Activated CD4-positive, alpha-beta T cell treated with anti-CD3 and anti-CD28 coated beads, Interleukin-2, amount 10 ng/mL, durations not matched to agents 24 days and 14 days (primary cell): ENCODE data around the gene PPIL1. TPM values are rescaled to one million over a fixed set of nuclear protein-coding genes. Genes with fewer than 3 reads are reported as not detected.

ENCODE experiments used
- DNase-seq: peaks from one replicate; pipeline ENCODE4 v3.0.0; 2022
- H3K27ac Mint-ChIP-seq: one replicate; pipeline ENCODE4 v1.8.0; 2022; ENCODE audit warnings: mild to moderate bottlenecking, mixed read lengths
- H3K27me3 Mint-ChIP-seq: one replicate; pipeline ENCODE4 v1.8.0; 2022; ENCODE audit warnings: mixed read lengths
- H3K36me3 Mint-ChIP-seq: one replicate; pipeline ENCODE4 v1.8.0; 2022; ENCODE audit warnings: low read depth, mild to moderate bottlenecking, mixed read lengths
- H3K4me1 Mint-ChIP-seq: one replicate; pipeline ENCODE4 v1.8.0; 2021; ENCODE audit warnings: mixed read lengths
- H3K4me3 Mint-ChIP-seq: one replicate; pipeline ENCODE4 v1.8.0; 2022; ENCODE audit warnings: mild to moderate bottlenecking, moderate library complexity, mixed read lengths
- H3K9me3 Mint-ChIP-seq: one replicate; pipeline ENCODE4 v1.8.0; 2021; ENCODE audit warnings: mixed read lengths
- intact Hi-C: fragments of 100-400 bp; cut with micrococcal nuclease; formaldehyde crosslinking; loops from one replicate; pipeline ENCODE4 v1.15.1; 2023
- total RNA-seq: library from RNA; stranded (reverse); gene quantifications from 2 replicates; pipeline ENCODE4 v1.2.3, GENCODE V29; 2022

The PPIL1 gene
- total RNA-seq, 1 donor from 2014 or later, result 65.1 TPM

DNA sequence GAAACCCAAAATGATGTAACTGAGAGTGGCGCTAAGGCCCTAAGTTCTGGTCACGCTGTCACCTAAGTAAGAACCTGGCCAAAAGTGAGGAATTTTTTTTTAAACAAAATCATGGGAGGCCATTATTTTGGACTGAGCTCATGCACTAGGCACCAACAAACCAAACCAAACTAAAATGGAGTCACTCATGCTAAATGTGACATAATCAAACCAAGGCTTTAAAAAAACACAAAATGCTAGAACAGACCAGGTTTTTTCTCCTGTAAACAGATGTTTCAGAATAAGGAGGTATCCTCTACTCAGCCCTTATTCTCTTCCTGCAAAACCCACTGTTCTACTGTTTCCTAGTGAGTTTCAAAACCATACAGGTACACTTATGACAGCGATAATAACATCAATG, 10.0 kb upstream of the PPIL1 start:
- H3K27ac Mint-ChIP-seq, result no peak overlapping the region
- H3K27me3 Mint-ChIP-seq, result no peaks in the 10 kb centered on the region
- H3K36me3 Mint-ChIP-seq, result peaks cover 8% of the 10 kb centered on the region
- DNase-seq, result no peak
- peaks cover 26% of the 10 kb centered on the region for H3K4me1 Mint-ChIP-seq
- H3K4me3 Mint-ChIP-seq, result no peak overlapping the region
- no peaks in the 10 kb centered on the region for H3K9me3 Mint-ChIP-seq
- intact Hi-C loops, result loop anchor here (1.0 to 5.0 kb wide), 6 partner anchors 9 to 323 kb away; partner anchors contain the start of gene MTCH1

DNA sequence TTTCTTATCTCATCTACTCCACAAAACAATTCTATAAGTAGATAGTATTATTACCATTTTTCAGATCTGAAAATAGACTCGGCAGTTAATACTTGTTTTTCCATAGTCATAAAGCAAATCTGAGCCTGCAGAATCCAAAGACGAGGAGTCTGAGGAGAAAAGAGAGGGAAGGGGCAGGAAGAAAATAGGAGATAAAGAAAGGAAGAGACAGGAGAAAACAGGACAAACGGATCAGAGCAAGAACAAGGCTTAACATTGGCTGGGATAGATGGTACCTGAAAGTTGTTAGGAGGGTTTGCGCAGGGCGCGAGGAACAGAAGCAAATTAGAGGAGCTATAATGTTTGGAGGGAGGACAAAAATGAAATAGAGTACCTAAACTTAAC, 639 bp upstream of the PPIL1 start:
- DNase-seq, result no peak
- Mint-ChIP-seq H3K4me3 (peak overlapping the region; percentile 99), H3K36me3 (peaks cover 27% of the 10 kb centered on the region), H3K4me1 (peaks cover 34% of the 10 kb centered on the region), H3K9me3 (no peaks in the 10 kb centered on the region), H3K27me3 (peaks cover 3% of the 10 kb centered on the region), H3K27ac (peak overlapping the region; percentile 98)
- intact Hi-C loops, result loop anchor here (1.0 kb wide), 2 partner anchors 10 to 37 kb away; partner anchors contain the start of gene C6orf89

DNA sequence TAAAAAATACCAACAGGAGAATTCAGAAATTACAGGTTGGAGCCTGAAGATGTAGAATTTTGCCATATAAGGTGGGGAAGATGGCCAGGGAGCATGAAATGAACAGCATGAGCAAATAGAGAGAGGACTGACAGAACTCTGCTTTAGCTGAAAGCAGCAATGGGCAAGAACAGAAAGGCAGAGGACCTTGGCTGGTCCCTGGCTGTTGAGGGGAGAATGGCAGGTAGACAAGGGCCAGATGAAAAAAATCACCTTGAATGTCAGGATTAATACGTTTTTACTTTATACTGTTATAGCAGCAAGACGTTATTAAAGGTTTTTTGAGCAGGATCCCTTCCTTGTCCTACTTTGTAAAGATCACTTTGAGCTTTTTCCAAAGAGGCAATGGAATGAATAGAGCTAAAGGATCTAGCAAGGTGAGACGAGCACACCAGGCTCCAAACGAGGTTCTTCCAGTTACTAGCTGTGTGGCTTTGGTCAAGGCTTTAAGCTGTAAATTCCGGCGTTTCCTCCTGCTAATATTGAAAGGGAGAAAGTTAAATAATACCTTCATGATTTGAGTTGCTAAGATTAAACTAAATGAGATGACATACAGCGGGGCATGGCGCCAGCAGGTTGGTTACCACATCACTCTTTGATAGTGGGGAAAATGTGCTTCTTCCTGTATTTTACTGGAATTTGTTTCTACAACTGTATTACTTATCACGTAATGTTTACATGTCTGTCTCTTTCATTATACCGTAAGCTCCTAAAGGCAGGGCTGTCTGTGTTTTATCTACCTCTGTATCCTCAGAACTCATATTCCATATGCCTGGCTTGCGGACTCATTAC, 776 bp downstream of the PPIL1 start:
- peak; percentile 67 for DNase-seq
- Mint-ChIP-seq H3K27ac (peak overlapping the region; percentile 98), H3K9me3 (no peaks in the 10 kb centered on the region), H3K27me3 (no peaks in the 10 kb centered on the region), H3K4me3 (peak overlapping the region; percentile 99), H3K36me3 (peaks cover 37% of the 10 kb centered on the region), H3K4me1 (peaks cover 42% of the 10 kb centered on the region)
- intact Hi-C loops, result loop anchor here (5.0 kb wide), 1 partner anchor 113 kb away; the partner anchor contains the start of gene MTCH1

DNA sequence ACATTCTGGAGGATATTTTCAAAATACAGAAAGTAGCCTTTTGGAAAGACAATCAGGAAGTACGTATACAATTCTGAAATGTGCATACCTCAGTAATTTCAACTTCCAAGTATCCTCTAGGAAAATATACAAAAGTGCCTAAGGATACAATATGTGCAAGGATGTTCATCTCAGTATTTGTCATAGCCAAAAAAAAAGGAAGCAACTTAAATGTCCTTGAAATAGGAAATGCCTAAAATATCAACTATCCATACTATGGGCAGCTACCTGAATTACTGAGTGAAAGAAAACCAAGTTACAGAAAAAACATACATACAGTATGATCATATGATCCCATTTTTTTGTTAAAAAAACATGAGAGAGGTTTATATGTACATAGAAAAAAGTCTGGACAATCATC, 1.5 kb downstream of the PPIL1 start:
- intact Hi-C loops, result loop anchor here (5.0 kb wide), 1 partner anchor 114 kb away; the partner anchor contains the start of gene MTCH1

DNA sequence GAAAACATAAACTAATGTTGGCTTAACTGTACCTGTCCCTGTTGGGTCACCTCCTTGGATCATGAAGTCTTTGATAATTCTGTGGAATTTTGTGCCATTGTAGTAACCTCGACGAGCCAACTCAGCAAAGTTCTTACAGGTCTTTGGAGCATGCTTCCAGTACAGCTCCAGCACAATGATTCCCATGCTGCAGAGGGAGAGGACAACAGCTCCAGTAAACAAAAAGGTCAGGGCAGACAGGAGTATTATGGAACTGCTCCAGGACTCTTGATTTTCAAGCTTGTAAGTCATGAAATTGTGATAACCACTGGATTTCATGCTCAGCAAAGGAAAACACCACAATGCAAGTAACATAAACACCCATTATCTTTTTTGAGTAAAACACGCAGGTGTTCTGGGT, 2.9 kb downstream of the PPIL1 start:
- H3K27ac Mint-ChIP-seq, result no peak overlapping the region
- peak overlapping the region; percentile 9 for H3K4me3 Mint-ChIP-seq
- intact Hi-C loops, result loop anchor here (5.0 kb wide), 1 partner anchor 116 kb away; the partner anchor contains the start of gene MTCH1
- no peaks in the 10 kb centered on the region for H3K27me3 Mint-ChIP-seq
- H3K4me1 Mint-ChIP-seq, result peaks cover 56% of the 10 kb centered on the region
- H3K36me3 Mint-ChIP-seq, result peaks cover 49% of the 10 kb centered on the region
- no peaks in the 10 kb centered on the region for H3K9me3 Mint-ChIP-seq
- no peak for DNase-seq

More for the DNA sequence above, 1.5 kb downstream of the PPIL1 start:
- peaks cover 45% of the 10 kb centered on the region for H3K4me1 Mint-ChIP-seq
- H3K27me3 Mint-ChIP-seq, result no peaks in the 10 kb centered on the region
- H3K27ac Mint-ChIP-seq, result peak overlapping the region; percentile 98
- no peaks in the 10 kb centered on the region for H3K9me3 Mint-ChIP-seq
- no peak for DNase-seq
- H3K4me3 Mint-ChIP-seq, result peak overlapping the region; percentile 99
- H3K36me3 Mint-ChIP-seq, result peaks cover 40% of the 10 kb centered on the region

DNA sequence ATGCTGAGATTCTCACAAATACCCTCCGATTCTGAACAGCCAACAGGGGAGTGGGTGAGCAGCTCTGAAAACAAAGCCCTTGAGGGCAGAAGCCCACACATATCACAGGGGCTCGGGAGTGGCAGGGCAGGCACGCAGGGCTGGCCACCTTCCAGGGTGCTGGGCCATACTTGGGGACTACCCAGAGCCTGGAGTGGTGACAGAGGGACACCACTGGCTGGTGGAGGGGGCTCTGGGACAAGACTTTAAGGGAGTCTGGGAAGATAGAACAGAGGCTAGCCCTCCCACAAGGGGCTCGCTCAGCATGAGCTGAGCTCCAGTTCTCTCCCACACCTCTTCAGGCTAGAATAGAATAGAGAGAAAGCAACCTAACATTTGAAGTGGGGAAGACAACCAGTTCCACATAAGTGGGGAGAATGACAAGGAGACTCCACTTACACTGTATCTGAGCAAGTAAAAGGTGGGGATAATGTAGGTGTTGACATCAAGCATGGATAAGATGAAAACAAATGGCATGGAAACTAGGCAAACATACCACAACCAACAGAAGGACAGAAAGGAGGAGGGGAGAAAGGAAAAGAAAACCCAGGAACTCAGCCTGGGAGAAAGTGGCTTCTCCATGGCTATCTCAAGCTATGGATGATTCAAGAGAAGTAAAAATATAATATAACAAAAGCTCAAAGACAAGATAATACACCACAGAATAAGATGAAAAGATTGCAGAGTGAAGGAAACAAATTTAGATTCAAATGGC, 7.0 kb downstream of the PPIL1 start:
- Mint-ChIP-seq H3K27me3 (no peaks in the 10 kb centered on the region), H3K4me3 (no peak overlapping the region), H3K9me3 (no peaks in the 10 kb centered on the region), H3K36me3 (peaks cover 61% of the 10 kb centered on the region), H3K27ac (peak overlapping the region; percentile 18), H3K4me1 (peaks cover 68% of the 10 kb centered on the region)
- no peak for DNase-seq
- intact Hi-C loops, result no loop called here

DNA sequence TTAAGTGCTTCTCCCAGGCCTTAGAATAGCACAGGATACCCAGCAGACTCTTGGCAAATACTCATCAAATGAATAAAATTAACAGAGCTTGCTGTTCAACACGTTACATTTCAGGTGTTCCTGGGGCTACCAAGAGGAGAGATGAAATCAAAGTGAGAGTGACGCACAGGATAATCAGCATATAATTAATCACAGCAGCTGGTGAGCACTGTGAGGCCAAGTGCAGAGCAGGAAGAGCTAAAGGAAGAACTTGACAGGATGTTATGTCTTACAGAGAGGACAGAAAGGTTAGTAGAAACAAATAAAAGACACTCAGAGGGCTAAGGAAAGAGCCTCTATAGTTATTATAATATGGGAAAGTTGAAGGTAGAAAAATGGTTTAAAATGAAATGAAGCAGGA, 8.8 kb downstream of the PPIL1 start:
- Mint-ChIP-seq H3K27me3 (no peaks in the 10 kb centered on the region), H3K4me1 (peaks cover 62% of the 10 kb centered on the region), H3K9me3 (no peaks in the 10 kb centered on the region), H3K27ac (peak overlapping the region; percentile 0), H3K36me3 (peaks cover 62% of the 10 kb centered on the region), H3K4me3 (no peak overlapping the region)
- no peak for DNase-seq
- intact Hi-C loops, result no loop called here

DNA sequence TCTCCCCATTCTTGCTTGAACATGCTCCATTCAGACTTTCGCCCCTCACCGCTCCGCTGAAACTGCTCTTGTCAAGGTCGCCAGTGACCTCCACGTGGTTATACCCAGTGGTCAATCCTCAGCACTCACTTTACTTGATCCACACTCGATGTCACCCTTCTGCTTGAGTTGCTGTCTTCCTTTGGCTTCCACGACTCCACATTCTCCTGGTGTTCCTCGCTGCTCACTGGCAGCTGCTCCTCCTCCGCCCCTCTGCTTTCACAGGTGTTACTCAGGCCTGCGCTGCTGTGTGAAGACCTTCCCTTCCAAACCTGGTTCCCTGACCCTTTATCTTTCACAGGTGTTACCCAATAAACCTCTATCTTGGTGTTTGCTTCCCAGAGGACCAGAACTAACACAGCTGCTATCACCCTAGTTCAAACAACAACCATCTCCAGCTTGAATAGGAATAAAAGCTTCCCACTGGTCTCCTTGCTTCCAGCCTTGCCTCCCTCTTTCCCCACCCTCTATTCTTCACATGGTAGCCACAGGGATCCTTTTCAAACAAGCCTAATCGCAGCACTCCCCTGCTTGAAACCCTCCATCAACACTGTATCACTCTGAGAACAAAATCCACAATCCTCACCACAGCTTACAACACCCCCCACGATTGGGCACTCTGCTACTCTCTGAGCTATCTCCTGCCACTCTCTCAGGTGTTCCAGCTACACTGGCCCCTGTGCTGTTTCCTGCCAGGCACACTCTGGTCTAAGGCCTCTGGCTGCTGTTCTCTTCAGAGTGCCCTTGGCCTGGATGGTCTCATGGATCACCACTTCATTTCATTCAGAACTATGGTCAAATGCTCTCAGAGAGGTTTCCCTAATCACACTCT, 10.7 kb downstream of the PPIL1 start:
- intact Hi-C loops, result no loop called here
- no peak for DNase-seq
- Mint-ChIP-seq H3K36me3 (peaks cover 52% of the 10 kb centered on the region), H3K27ac (no peak overlapping the region), H3K9me3 (no peaks in the 10 kb centered on the region), H3K4me1 (peaks cover 52% of the 10 kb centered on the region), H3K4me3 (no peak overlapping the region), H3K27me3 (no peaks in the 10 kb centered on the region)

DNA sequence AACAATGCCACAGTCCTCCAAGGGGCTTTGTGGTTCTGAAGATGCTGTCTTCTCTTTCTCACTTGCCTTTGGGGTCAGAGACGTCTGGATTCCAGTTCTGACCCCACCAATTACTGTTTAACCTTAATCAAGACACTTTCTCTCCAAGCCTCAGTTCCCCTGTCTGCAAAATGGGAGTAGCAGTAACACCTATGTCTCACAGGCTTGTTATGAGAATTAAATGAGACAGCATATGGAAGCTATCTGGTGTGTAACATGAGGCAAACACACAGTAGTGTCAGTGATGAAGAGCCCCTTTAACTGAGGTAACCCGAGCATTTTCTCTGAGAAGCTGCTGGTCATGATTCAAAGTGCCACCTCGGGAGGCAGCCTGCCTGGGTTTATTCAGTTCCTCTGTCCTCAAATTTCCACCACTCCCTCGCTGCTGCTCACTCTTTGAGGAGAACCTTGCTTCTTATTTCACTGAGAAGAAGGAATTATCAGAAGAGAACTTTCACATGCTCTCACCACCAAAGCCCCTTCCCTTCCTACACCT, 11.7 kb downstream of the PPIL1 start:
- Mint-ChIP-seq H3K27ac (no peak overlapping the region), H3K36me3 (peaks cover 54% of the 10 kb centered on the region)

DNA sequence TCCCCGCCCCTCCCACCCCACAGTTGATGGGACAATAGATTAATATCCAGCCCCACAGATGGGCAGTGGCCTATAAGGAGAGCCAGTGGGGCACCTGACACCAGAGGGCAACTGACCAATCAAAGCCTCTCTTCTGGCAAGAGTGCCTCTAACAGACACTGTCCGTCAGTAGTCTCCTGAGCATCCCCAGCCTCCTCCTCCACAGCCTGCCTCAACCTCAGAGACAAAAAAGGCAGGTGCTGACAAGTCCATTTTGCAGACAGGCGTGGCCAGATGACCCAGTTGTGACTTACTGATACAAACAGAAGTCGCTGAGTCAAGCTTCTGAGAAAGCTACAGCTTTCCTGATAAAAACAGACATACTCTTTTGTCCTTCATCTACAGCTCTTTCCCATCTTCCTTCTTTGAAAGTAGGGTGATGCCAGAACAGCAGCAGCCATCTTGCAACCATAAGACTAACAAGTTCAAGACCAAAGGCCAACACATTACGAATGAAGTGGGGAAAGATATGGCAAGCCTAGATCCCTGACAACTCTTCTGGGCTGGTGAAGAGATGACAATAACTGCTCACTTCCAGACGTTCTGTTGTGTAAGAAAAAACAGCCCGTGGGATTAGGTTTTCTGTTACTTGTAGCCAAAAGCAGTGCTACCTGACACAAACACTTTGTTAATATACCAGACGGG, 12.3 kb downstream of the PPIL1 start:
- DNase-seq, result no peak
- Mint-ChIP-seq H3K36me3 (peaks cover 50% of the 10 kb centered on the region), H3K27me3 (no peaks in the 10 kb centered on the region), H3K4me3 (no peak overlapping the region), H3K27ac (no peak overlapping the region), H3K9me3 (no peaks in the 10 kb centered on the region), H3K4me1 (peaks cover 45% of the 10 kb centered on the region)
- intact Hi-C loops, result no loop called here

More for the DNA sequence above, 11.7 kb downstream of the PPIL1 start:
- DNase-seq, result no peak
- no peak overlapping the region for H3K4me3 Mint-ChIP-seq
- intact Hi-C loops, result no loop called here
- H3K27me3 Mint-ChIP-seq, result no peaks in the 10 kb centered on the region
- no peaks in the 10 kb centered on the region for H3K9me3 Mint-ChIP-seq
- H3K4me1 Mint-ChIP-seq, result peaks cover 50% of the 10 kb centered on the region

DNA sequence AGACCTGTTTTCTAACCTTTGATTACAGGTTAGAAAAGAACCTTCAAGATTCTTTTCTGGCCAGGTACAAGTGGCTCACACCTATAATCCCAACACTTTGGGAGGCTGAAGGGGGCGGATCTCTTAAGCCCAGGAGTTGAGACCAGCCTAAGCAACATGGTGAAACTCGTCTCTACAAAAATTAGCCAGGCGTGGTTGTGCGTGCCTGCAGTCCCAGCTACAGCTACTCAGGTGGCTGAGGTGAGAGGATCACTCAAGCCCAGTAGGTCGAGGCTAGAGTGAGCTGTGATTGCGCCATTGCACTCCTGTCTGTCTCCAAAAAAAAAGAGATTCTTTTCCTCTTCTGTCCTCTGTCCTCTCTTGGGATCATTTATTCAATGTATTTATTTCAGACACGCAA, 14.5 kb downstream of the PPIL1 start:
- DNase-seq, result no peak
- H3K9me3 Mint-ChIP-seq, result no peaks in the 10 kb centered on the region
- intact Hi-C loops, result no loop called here

DNA sequence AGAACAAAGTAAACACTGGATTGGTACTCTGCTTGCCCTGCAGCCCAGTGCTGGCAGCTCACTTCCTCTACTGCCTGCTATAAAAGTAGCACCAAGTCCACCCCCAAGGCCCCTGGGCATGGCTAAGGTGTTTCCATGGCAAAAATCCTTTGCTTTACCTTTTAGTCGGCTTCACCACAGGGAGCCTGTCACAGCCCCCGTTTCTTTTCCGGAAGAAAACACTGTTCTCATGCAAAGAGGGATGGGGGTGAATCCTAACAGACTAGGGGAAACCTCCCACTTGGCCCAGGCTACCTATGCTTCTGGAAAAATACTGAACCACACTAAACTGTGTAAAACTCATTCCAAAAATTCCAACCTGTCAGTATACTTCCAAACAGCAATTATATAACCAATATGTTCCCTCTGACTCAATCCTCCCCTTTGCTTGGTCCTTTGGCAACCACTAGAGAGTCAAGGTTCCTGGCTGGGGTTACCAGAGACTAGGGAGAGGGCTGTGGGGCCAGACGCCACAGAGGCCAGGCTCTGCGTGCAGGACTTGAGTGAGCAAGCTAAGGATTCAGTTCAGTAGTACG, 16.1 kb downstream of the PPIL1 start:
- Mint-ChIP-seq H3K4me3 (no peak overlapping the region), H3K36me3 (peaks cover 60% of the 10 kb centered on the region), H3K27me3 (no peaks in the 10 kb centered on the region), H3K9me3 (no peaks in the 10 kb centered on the region), H3K27ac (no peak overlapping the region), H3K4me1 (peaks cover 21% of the 10 kb centered on the region)
- intact Hi-C loops, result no loop called here
- DNase-seq, result no peak

More for the DNA sequence above, 14.5 kb downstream of the PPIL1 start:
- H3K27ac Mint-ChIP-seq, result no peak overlapping the region
- H3K4me3 Mint-ChIP-seq, result no peak overlapping the region
- H3K4me1 Mint-ChIP-seq, result peaks cover 27% of the 10 kb centered on the region
- peaks cover 57% of the 10 kb centered on the region for H3K36me3 Mint-ChIP-seq
- no peaks in the 10 kb centered on the region for H3K27me3 Mint-ChIP-seq
